OCI-LY7 (cell line): ENCODE data around the gene GRK5.

Experiments used
- EZH2phosphoT487 ChIP-seq: fragments of 200-600 bp; sonication (generic); IDR thresholded peaks from 2 replicates; pipeline ENCODE4 v1.6.1; 2018; ENCODE audit warnings: low read depth, borderline replicate concordance, mild to moderate bottlenecking, mixed run types, antibody characterized with exemption, low read length, moderate library complexity, mixed read lengths
- TF ChIP-seq, protein P1 (sequence below): fragments of 200-600 bp; sonication (generic); conservative IDR thresholded peaks from 2 replicates; pipeline ENCODE4 v1.5.1; 2014; ENCODE audit warnings: mild to moderate bottlenecking, antibody characterized with exemption, low read length, moderate library complexity, mixed read lengths

DNA sequence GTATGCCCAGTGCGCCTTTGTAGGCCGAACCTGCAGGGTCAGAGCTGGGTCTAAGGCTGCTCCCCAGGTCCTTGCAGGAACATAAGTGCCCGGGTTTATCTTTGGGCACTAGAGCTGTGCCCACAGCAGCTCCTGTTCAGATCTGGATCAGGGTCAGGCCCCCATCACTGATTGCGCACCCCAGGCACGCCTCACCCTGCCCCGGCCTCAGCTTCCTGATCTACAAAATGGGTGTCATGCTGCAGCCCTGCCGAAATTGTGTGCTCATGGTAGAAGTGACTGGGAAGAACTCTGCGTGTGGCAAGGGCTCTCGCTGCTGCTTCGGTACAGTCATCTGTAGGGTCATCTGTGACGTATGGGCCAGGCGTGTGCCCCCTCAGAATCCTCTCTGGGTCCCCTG lies 100.7 kb downstream of the GRK5 start:
- TF ChIP-seq, protein P1, sequence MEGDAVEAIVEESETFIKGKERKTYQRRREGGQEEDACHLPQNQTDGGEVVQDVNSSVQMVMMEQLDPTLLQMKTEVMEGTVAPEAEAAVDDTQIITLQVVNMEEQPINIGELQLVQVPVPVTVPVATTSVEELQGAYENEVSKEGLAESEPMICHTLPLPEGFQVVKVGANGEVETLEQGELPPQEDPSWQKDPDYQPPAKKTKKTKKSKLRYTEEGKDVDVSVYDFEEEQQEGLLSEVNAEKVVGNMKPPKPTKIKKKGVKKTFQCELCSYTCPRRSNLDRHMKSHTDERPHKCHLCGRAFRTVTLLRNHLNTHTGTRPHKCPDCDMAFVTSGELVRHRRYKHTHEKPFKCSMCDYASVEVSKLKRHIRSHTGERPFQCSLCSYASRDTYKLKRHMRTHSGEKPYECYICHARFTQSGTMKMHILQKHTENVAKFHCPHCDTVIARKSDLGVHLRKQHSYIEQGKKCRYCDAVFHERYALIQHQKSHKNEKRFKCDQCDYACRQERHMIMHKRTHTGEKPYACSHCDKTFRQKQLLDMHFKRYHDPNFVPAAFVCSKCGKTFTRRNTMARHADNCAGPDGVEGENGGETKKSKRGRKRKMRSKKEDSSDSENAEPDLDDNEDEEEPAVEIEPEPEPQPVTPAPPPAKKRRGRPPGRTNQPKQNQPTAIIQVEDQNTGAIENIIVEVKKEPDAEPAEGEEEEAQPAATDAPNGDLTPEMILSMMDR = no peak
- TF ChIP-seq EZH2phosphoT487 = no peak
